Stomach (tissue), 9 donors: ENCODE measurements around the gene ZNF385D. TPM values are rescaled to one million over a fixed set of nuclear protein-coding genes. Genes with fewer than 3 reads are reported as not detected.

Source experiments
- DNase-seq, 2 donors: peaks; one replicate each; pipeline versions ENCODE4 v3.0.0 to v3.0.0-alpha.2; 2013 to 2019
- H3K27ac ChIP-seq, 5 donors: fragments of 200-600 bp in 4 of 5; sonication (generic) in 4 of 5; one replicate each; pipeline ENCODE4 v1.5.1; 2013 to 2019; ENCODE audit warnings: mild to moderate bottlenecking in 1 of 5, moderate library complexity in 1 of 5
- H3K27me3 ChIP-seq, 3 donors: fragments of 200-600 bp; sonication (generic); one replicate each; pipeline ENCODE4 v1.5.1; 2017 to 2019; ENCODE audit warnings: mixed run types in 1 of 3
- H3K36me3 ChIP-seq, 4 donors: fragments of 200-600 bp; sonication (generic); 1 replicate in 3 of 4; 2 replicates in 1 of 4; pipeline ENCODE4 v1.5.1; 2016 to 2019
- H3K4me1 ChIP-seq, 4 donors: fragments of 200-600 bp; sonication (generic); one replicate each; pipeline ENCODE4 v1.5.1; 2016 to 2019
- H3K4me3 ChIP-seq, 4 donors: fragments of 200-600 bp; sonication (generic) in 3 of 4; one replicate each; pipeline ENCODE4 v1.5.1; 2016 to 2019; ENCODE audit warnings: mild to moderate bottlenecking in 1 of 4
- H3K9me3 ChIP-seq, 4 donors: fragments of 200-600 bp; sonication (generic); one replicate each; pipeline ENCODE4 v1.5.1; 2016 to 2019
- CTCF ChIP-seq, 7 experiments: fragments of 450-650 bp in 4 of 7; fragments of 200-600 bp in 3 of 7; sonication (generic) in 3 of 7; IDR thresholded peaks; one replicate each; pipeline ENCODE4 v1.5.1; 2016 to 2019; ENCODE audit warnings: antibody characterized with exemption in 7 of 7, control low read depth in 2 of 7, mild to moderate bottlenecking in 1 of 7
- EP300 ChIP-seq: sonication (generic); formaldehyde crosslinking; IDR thresholded peaks from one replicate; pipeline ENCODE4 v1.6.1; 2017; ENCODE audit warnings: antibody characterized with exemption
- POLR2A ChIP-seq, 4 donors: fragments of 450-650 bp; IDR thresholded peaks; one replicate each; pipeline ENCODE4 v1.6.1; 2016; ENCODE audit warnings: antibody characterized with exemption in 4 of 4, control low read depth in 2 of 4, mild to moderate bottlenecking in 1 of 4, moderate library complexity in 1 of 4
- POLR2AphosphoS5 ChIP-seq, 3 donors: sonication (generic); formaldehyde crosslinking; IDR thresholded peaks; one replicate each; pipeline ENCODE4 v1.6.1; 2016; ENCODE audit warnings: antibody characterized with exemption in 3 of 3
- WGBS, 5 donors: extraction: QIAGEN DNeasy Blood & Tissue Kit in 3 of 5; methylation state at CpG; one replicate each; pipeline versions ENCODE4 v1.1.5 to v1.1.7; 2013 to 2018; 5-methylcytosine and 5-hydroxymethylcytosine counted together
- intact Hi-C: fragments of 100-400 bp; cut with DNase I; formaldehyde crosslinking; loops from one replicate; pipeline ENCODE4 v1.15.1; 2023; ENCODE audit warnings: low total_unique reads
- polyA plus RNA-seq, 3 donors: library from polyadenylated mRNA; stranded (reverse); fragments of 200-250 nt; gene quantifications; one replicate each; pipeline ENCODE4 v1.2.3, GENCODE V29; 2013
- total RNA-seq, 5 donors: library from RNA; depleted of rRNA; stranded (reverse); fragments of >200 nt; gene quantifications; one replicate each; pipeline versions ENCODE4 v1.1.0 to v1.2.3, GENCODE V29; 2014 to 2016
- donor health status: healthy with polysubstance abuse.
- donor health status: Bipolar disorder and iron deficiency.
- donor health status: healthy.

ZNF385D gene
- total and polyA plus RNA-seq, 8 donors: 0.31 to 7.2 (median 0.98) TPM; not detected in 2

GRCh38 chr3:21790466-21790865 is 39.5 kb upstream of the ZNF385D start:
- DNase-seq: no peak
- H3K36me3 ChIP-seq: no peaks in the 10 kb centered on the region
- H3K4me1 ChIP-seq: peaks cover 0 to 5% (median 2%) of the 10 kb centered on the region in 4 donors
- H3K9me3 ChIP-seq: no peaks in the 10 kb centered on the region
- intact Hi-C loops: no loop called here
- TF ChIP-seq POLR2AphosphoS5 (IDR thresholded peaks at IDR 0.05) (no peak), POLR2A (IDR thresholded peaks at IDR 0.05) (no peak), EP300 (no peak), CTCF (IDR thresholded peaks at IDR 0.05) (no peak)
- no peaks in the 10 kb centered on the region for H3K27me3 ChIP-seq
- WGBS, 5 donors: 81 to 91% (median 87%) methylated on average over 1 of the region's 1 CpG
- no peak overlapping the region for H3K4me3 ChIP-seq
- H3K27ac ChIP-seq: no peak overlapping the region

GRCh38 chr3:21789730-21790129 is 38.7 kb upstream of the ZNF385D start:
- H3K4me1 ChIP-seq: peaks cover 0 to 5% (median 0%) of the 10 kb centered on the region in 4 donors
- no peak for TF ChIP-seq POLR2A (IDR thresholded peaks at IDR 0.05)
- TF ChIP-seq POLR2AphosphoS5 (IDR thresholded peaks at IDR 0.05): no peak
- TF ChIP-seq EP300: no peak
- TF ChIP-seq CTCF (IDR thresholded peaks at IDR 0.05): no peak
- no peaks in the 10 kb centered on the region for H3K9me3 ChIP-seq
- WGBS, 5 donors: 94 to 100% (median 98%) methylated on average over 1 of the region's 1 CpG
- intact Hi-C loops: no loop called here
- no peak overlapping the region for H3K27ac ChIP-seq
- no peak overlapping the region for H3K4me3 ChIP-seq
- no peak for DNase-seq
- H3K36me3 ChIP-seq: no peaks in the 10 kb centered on the region
- no peaks in the 10 kb centered on the region for H3K27me3 ChIP-seq

GRCh38 chr3:21786438-21786797 is 35.4 kb upstream of the ZNF385D start:
- Histone ChIP-seq H3K36me3 (no peaks in the 10 kb centered on the region), H3K27me3 (no peaks in the 10 kb centered on the region), H3K27ac (peak overlapping the region in 1 of 5 donors; percentile 30), H3K9me3 (no peaks in the 10 kb centered on the region), H3K4me1 (peaks cover 0 to 5% (median 4%) of the 10 kb centered on the region in 4 donors), H3K4me3 (no peak overlapping the region)
- 13 to 39% (median 27%) methylated on average over 2 of the region's 2 CpGs for WGBS, 5 donors
- no peak for TF ChIP-seq POLR2AphosphoS5 (IDR thresholded peaks at IDR 0.05)
- DNase-seq: no peak
- intact Hi-C loops: no loop called here

- no peaks in the 10 kb centered on the region for H3K27me3 ChIP-seq
- WGBS, 5 donors: 31 to 44% (median 38%) methylated on average over 8 of the region's 8 CpGs
- intact Hi-C loops: no loop called here
- DNase-seq: peak in 1 of 2 donors; percentile 20
- peak overlapping the region in 1 of 5 donors; percentile 30 for H3K27ac ChIP-seq
- H3K4me1 ChIP-seq: peaks cover 0 to 5% (median 4%) of the 10 kb centered on the region in 4 donors
- no peaks in the 10 kb centered on the region for H3K9me3 ChIP-seq
- TF ChIP-seq POLR2A (IDR thresholded peaks at IDR 0.05) (no peak), EP300 (no peak), POLR2AphosphoS5 (IDR thresholded peaks at IDR 0.05) (no peak), CTCF (IDR thresholded peaks at IDR 0.05) (no peak)
- no peaks in the 10 kb centered on the region for H3K36me3 ChIP-seq
- H3K4me3 ChIP-seq: no peak overlapping the region
These were observed 34.9 kb upstream of the ZNF385D start for GRCh38 chr3:21785765-21786437.

GRCh38 chr3:21783839-21784238 is 32.8 kb upstream of the ZNF385D start:
- no peaks in the 10 kb centered on the region for H3K9me3 ChIP-seq
- no peak overlapping the region for H3K4me3 ChIP-seq
- no peak overlapping the region for H3K27ac ChIP-seq
- no peaks in the 10 kb centered on the region for H3K36me3 ChIP-seq
- intact Hi-C loops: no loop called here
- no peak for TF ChIP-seq CTCF (IDR thresholded peaks at IDR 0.05)
- TF ChIP-seq POLR2A (IDR thresholded peaks at IDR 0.05): no peak
- TF ChIP-seq POLR2AphosphoS5 (IDR thresholded peaks at IDR 0.05): no peak
- TF ChIP-seq EP300: no peak
- no peaks in the 10 kb centered on the region for H3K27me3 ChIP-seq
- DNase-seq: peak in 1 of 2 donors; percentile 20
- WGBS, 5 donors: 13 to 29% (median 23%) methylated on average over 4 of the region's 4 CpGs
- H3K4me1 ChIP-seq: peaks cover 0 to 5% (median 4%) of the 10 kb centered on the region in 4 donors
